ENCODE results near the gene RELA. TPM values are rescaled to one million over a fixed set of nuclear protein-coding genes. Genes with fewer than 3 reads are reported as not detected.

RELA gene
- total and polyA plus RNA-seq, 2 of the 4 experiments (the other 2 are of a cell fraction): 8.6 to 53.0 TPM

DNA sequence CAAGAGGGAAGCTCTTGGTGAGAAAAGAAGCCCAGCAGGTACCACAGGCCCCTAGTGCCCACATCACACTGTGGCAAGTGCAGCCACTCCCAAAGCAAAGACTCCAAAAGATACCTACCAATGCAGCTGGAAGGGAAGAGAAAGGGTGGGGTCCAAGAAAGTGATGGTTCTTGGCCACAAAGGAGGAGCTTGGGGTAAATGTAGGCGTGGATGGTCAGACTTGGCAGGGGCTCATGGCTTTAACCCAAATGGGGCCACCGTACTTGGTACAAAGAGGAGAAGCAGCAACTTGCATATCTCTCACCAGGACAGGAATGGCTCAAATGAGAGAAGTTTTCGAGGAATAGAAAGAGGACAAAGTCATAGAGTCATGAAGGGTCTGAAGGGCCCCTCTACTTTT is 53.5 kb downstream of the RELA start:
- Histone ChIP-seq H3K9me3 (ENCODE audit: control insufficient read depth, insufficient read depth, low read length) (no peaks in the 10 kb centered on the region), H2BK5ac (ENCODE audit: low read depth, low read length, poor library complexity, severe bottlenecking) (no peak overlapping the region), H3K4ac (ENCODE audit: low read depth, low read length) (no peak overlapping the region), H3K79me1 (ENCODE audit: low read depth in 1 of 2, low read length in 2 of 2) (peaks cover 13 to 74% of the 10 kb centered on the region in 2 experiments), H2BK15ac (ENCODE audit: low read depth, low read length) (no peak overlapping the region), H3K27ac (ENCODE audit: insufficient read depth, low read length) (no peak overlapping the region), H4K5ac (ENCODE audit: low read depth, low read length) (no peak overlapping the region), H3K4me2 (ENCODE audit: low read depth, low read length) (no peak overlapping the region), H3K9me1 (ENCODE audit: insufficient read depth, low read length) (0 out of 2 replicates have a peak, but pooled peaks cover 14% of the 10 kb centered on the region), H4K8ac (ENCODE audit: low read depth in 2 of 2, low read length in 2 of 2) (no peak overlapping the region), H3K23ac (ENCODE audit: low read depth, low read length) (no peak overlapping the region), H2AK9ac (replicated peaks; ENCODE audit: low read depth, low read length, poor library complexity) (no peak overlapping the region), H3K18ac (ENCODE audit: low read depth, low read length) (no peak overlapping the region), H4K20me1 (ENCODE audit: insufficient read depth, low read length) (peaks cover 41% of the 10 kb centered on the region), H2AK5ac (ENCODE audit: low read depth, low read length) (no peak overlapping the region), H3K9ac (ENCODE audit: low read depth, low read length) (no peak overlapping the region), H3K56ac (ENCODE audit: extremely low read depth, insufficient read depth, low read length) (no peak overlapping the region), H3K27me3 (ENCODE audit: control insufficient read depth, insufficient read depth, low read length) (no peaks in the 10 kb centered on the region), H3K4me1 (ENCODE audit: control insufficient read depth, insufficient read depth, low read length) (peaks cover 21% of the 10 kb centered on the region), H3K4me3 (ENCODE audit: insufficient read depth, low read depth, low read length) (no peak overlapping the region), H2AFZ (replicated peaks; ENCODE audit: low read length, poor library complexity) (no peak overlapping the region), H4K91ac (ENCODE audit: insufficient read depth, low read depth, low read length) (no peak overlapping the region), H3K14ac (replicated peaks; ENCODE audit: low read depth, low read length) (no peak overlapping the region), H3K36me3 (ENCODE audit: control insufficient read depth, insufficient read depth, low read length) (peaks cover 30% of the 10 kb centered on the region), H2BK120ac (ENCODE audit: low read depth, low read length) (no peak overlapping the region), H2BK20ac (ENCODE audit: low read depth, low read length) (no peak overlapping the region)
- dilution Hi-C loops (cut with HindIII; ENCODE audit: low sequenced_read_pairs, unreplicated experiment): no loop called here
- DNase-seq (no peak), ATAC-seq (ENCODE audit: low read depth) (no peak)
- ChIA-PET POLR2A (ENCODE audit: unreplicated experiment) (interaction anchor here (0.6 kb wide), 1 partner anchor 187 kb away, joined by 3 read pairs; the partner anchor contains the start of gene NEAT1), CTCF (no interaction called here)
- intact Hi-C loops (cut with micrococcal nuclease): loop anchor here (5.0 kb wide), 1 partner anchor 37 kb away; the partner anchor contains the start of genes FAM89B and ZNRD2
- in situ Hi-C loops (cut with MboI; ENCODE audit: low sequenced_read_pairs): no loop called here
- BruUV-seq (replicated peaks): no TSS peak
- WGBS, 2 experiments (ENCODE audit: extremely low coverage in 2 of 2, insufficient read length in 1 of 2): no CpG with 5 or more reads among the region's 3 CpGs
- TF ChIP-seq FOS (IDR thresholded peaks at IDR 0.05; ENCODE audit: low read depth, low read length): no peak
- TF ChIP-seq RAD21 (IDR thresholded peaks at IDR 0.05; ENCODE audit: low read length): no peak
- TF ChIP-seq MAZ (IDR thresholded peaks at IDR 0.05; ENCODE audit: borderline replicate concordance, low read depth, low read length): no peak
- TF ChIP-seq BHLHE40 (IDR thresholded peaks at IDR 0.05; ENCODE audit: low read depth, low read length): no peak
- TF ChIP-seq, protein P1, sequence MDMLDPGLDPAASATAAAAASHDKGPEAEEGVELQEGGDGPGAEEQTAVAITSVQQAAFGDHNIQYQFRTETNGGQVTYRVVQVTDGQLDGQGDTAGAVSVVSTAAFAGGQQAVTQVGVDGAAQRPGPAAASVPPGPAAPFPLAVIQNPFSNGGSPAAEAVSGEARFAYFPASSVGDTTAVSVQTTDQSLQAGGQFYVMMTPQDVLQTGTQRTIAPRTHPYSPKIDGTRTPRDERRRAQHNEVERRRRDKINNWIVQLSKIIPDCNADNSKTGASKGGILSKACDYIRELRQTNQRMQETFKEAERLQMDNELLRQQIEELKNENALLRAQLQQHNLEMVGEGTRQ (IDR thresholded peaks at IDR 0.05; ENCODE audit: low read depth, low read length): no peak
- no peak for TF ChIP-seq RFX5 (IDR thresholded peaks at IDR 0.05; ENCODE audit: low read depth, low read length)
